Small intestine (tissue), 4 donors: ENCODE measurements around the gene RAB17. TPM values are rescaled to one million over a fixed set of nuclear protein-coding genes. Genes with fewer than 3 reads are reported as not detected.

Source experiments
- polyA plus RNA-seq, 4 donors: library from polyadenylated mRNA; stranded (reverse) in 3 of 4; unstranded in 1 of 4; fragments of 200-250 nt in 3 of 4; fragments of 120-200 nt in 1 of 4; gene quantifications; one replicate each; pipeline versions ENCODE4 v1.2.1 to v1.2.3, GENCODE V29; 2013
- donor health status: healthy with polysubstance abuse.
- donor health status: Bipolar disorder and iron deficiency.
- donor health status: healthy.

RAB17 gene
- polyA plus RNA-seq, 4 donors = 52.8 to 613 (median 354) TPM

Other genes starting within 250 kb of the RAB17 start
- gene COL6A3, start 176.6 kb downstream of the RAB17 start, polyA plus RNA-seq = 10 to 100 TPM in 2 of 4 donors, 1 to 10 TPM in 1, under 1 TPM in 1; 0.89 to 92.4 (median 26.7) TPM
- 10 to 100 TPM; 13.2 to 52.0 (median 18.9) TPM for gene MLPH, start 103.5 kb downstream of the RAB17 start, polyA plus RNA-seq
- gene PRLH, start 24.2 kb downstream of the RAB17 start, polyA plus RNA-seq = not detected
- gene LRRFIP1, start 36.9 kb upstream of the RAB17 start, polyA plus RNA-seq = 10 to 100 TPM; 46.0 to 76.7 (median 51.9) TPM
- gene RBM44, start 208.0 kb upstream of the RAB17 start, polyA plus RNA-seq = under 1 TPM in 3 of 4 donors, not detected in 1; 0.12 to 0.30 (median 0.22) TPM